ENCODE data around the gene CAMKK2. TPM values are rescaled to one million over a fixed set of nuclear protein-coding genes. Genes with fewer than 3 reads are reported as not detected.
"Not testable (repeated sequence)": the region's sequence is repeated elsewhere in the genome, so short reads cannot be mapped to it uniquely, and the experiment has no call there.

The CAMKK2 gene
- total RNA-seq, 2 experiments from 2014 or later = 21.1 to 27.6 TPM

GRCh38 chr12:121261398-121261797 lies 35.1 kb downstream of the CAMKK2 start:
- H3K4me1 ChIP-seq (ENCODE audit: insufficient read depth, low read length, poor library complexity, severe bottlenecking) = no peaks in the 10 kb centered on the region
- TF ChIP-seq EZH2phosphoT487 (IDR thresholded peaks at IDR 0.05; ENCODE audit: borderline replicate concordance, low read depth, low read length) (no peak), CTCF (conservative IDR thresholded peaks at IDR 0.05; ENCODE audit: low read length) (no peak)
- H3K4me3 ChIP-seq (ENCODE audit: low read depth, low read length, poor library complexity, severe bottlenecking) = no peak overlapping the region
- peaks cover 51% of the 10 kb centered on the region for H3K36me3 ChIP-seq (ENCODE audit: insufficient read depth, low read length)
- DNase-seq (ENCODE audit: low spot score) = no peak
- no TSS peak for BruUV-seq (replicated peaks)
- H3K9me2 ChIP-seq (ENCODE audit: insufficient read depth, low read length) = no peaks in the 10 kb centered on the region
- POLR2A ChIA-PET = no interaction called here
- no peak overlapping the region for H3K4me2 ChIP-seq (ENCODE audit: low read length)
- CTCF ChIA-PET (ENCODE audit: unreplicated experiment) = no interaction called here
- H4K20me1 ChIP-seq (ENCODE audit: insufficient read depth, low read length) = no peaks in the 10 kb centered on the region
- H3K79me2 ChIP-seq (ENCODE audit: insufficient read depth, low read depth, low read length) = no peaks in the 10 kb centered on the region
- intact Hi-C loops (cut with micrococcal nuclease; ENCODE audit: unreplicated experiment) = no loop called here
- no peak overlapping the region for H2AFZ ChIP-seq (ENCODE audit: low read length)
- H3K27ac ChIP-seq (ENCODE audit: low read depth, low read length, poor library complexity, severe bottlenecking) = no peak overlapping the region
- no peaks in the 10 kb centered on the region for H3K9me3 ChIP-seq (ENCODE audit: low read length)

DNA sequence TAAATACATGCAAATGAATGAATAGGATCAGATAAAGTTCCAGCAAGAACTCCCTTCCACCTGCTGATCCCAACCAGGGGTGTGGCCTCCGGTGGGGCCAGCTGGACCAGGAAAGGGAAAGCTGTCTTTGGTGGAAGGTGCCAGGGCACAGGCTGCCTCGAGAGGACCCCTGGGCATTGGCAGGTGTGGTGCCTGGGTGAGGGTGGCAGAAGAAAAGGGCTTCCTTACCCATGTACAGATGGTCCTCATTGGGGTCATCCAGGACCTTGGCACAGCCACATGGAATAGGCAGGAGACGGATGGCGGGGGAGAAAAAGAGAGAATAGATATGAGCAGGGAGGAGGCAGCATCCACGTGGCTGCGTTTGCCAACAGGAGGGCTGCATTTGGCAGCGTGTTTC lies 36.4 kb downstream of the CAMKK2 start:
- H3K9me3 ChIP-seq (ENCODE audit: low read length) = no peaks in the 10 kb centered on the region
- no peaks in the 10 kb centered on the region for H3K79me2 ChIP-seq (ENCODE audit: insufficient read depth, low read depth, low read length)
- POLR2A ChIA-PET = no interaction called here
- no peak overlapping the region for H3K27ac ChIP-seq (ENCODE audit: low read depth, low read length, poor library complexity, severe bottlenecking)
- no peak for DNase-seq (ENCODE audit: low spot score)
- BruUV-seq (replicated peaks) = no TSS peak
- no peaks in the 10 kb centered on the region for H3K9me2 ChIP-seq (ENCODE audit: insufficient read depth, low read length)
- H3K36me3 ChIP-seq (ENCODE audit: insufficient read depth, low read length) = peaks cover 60% of the 10 kb centered on the region
- CTCF ChIA-PET (ENCODE audit: unreplicated experiment) = no interaction called here
- no peaks in the 10 kb centered on the region for H3K4me1 ChIP-seq (ENCODE audit: insufficient read depth, low read length, poor library complexity, severe bottlenecking)
- no peak overlapping the region for H3K4me2 ChIP-seq (ENCODE audit: low read length)
- intact Hi-C loops (cut with micrococcal nuclease; ENCODE audit: unreplicated experiment) = no loop called here
- H3K4me3 ChIP-seq (ENCODE audit: low read depth, low read length, poor library complexity, severe bottlenecking) = no peak overlapping the region
- no peak for TF ChIP-seq CTCF (conservative IDR thresholded peaks at IDR 0.05; ENCODE audit: low read length)
- no peak for TF ChIP-seq EZH2phosphoT487 (IDR thresholded peaks at IDR 0.05; ENCODE audit: borderline replicate concordance, low read depth, low read length)
- no peak overlapping the region for H2AFZ ChIP-seq (ENCODE audit: low read length)
- no peaks in the 10 kb centered on the region for H4K20me1 ChIP-seq (ENCODE audit: insufficient read depth, low read length)

DNA sequence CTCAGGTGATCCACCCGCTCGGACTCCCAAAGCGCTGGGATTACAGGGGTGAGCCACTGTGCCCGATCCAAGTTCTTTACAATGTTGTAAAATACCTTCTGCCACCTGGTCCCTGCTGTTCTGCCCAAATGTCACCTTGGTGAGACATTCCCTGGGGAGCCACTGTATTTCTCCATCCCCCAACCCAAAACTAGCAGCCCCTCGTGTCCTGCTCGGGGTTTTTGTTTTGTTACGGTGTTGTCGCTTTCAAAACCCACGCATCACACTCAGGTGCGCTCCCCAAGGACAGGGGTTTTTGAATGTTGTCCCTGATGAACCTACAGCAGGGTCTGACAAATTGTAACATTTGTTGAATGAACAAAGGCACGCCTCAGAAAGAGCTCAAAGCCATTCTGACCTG lies 37.4 kb downstream of the CAMKK2 start:
- no peaks in the 10 kb centered on the region for H3K9me2 ChIP-seq (ENCODE audit: insufficient read depth, low read length)
- no TSS peak for BruUV-seq (replicated peaks)
- DNase-seq (ENCODE audit: low spot score) = no peak
- H3K9me3 ChIP-seq (ENCODE audit: low read length) = no peaks in the 10 kb centered on the region
- no peaks in the 10 kb centered on the region for H3K79me2 ChIP-seq (ENCODE audit: insufficient read depth, low read depth, low read length)
- H3K4me2 ChIP-seq (ENCODE audit: low read length) = no peak overlapping the region
- no peak overlapping the region for H2AFZ ChIP-seq (ENCODE audit: low read length)
- no peaks in the 10 kb centered on the region for H3K4me1 ChIP-seq (ENCODE audit: insufficient read depth, low read length, poor library complexity, severe bottlenecking)
- intact Hi-C loops (cut with micrococcal nuclease; ENCODE audit: unreplicated experiment) = no loop called here
- ChIA-PET CTCF (ENCODE audit: unreplicated experiment) (no interaction called here), POLR2A (interaction anchor here (0.9 kb wide), 1 partner anchor 9 kb away, joined by 3 read pairs; no protein-coding TSS in a partner anchor)
- no peak overlapping the region for H3K27ac ChIP-seq (ENCODE audit: low read depth, low read length, poor library complexity, severe bottlenecking)
- H4K20me1 ChIP-seq (ENCODE audit: insufficient read depth, low read length) = no peaks in the 10 kb centered on the region
- H3K36me3 ChIP-seq (ENCODE audit: insufficient read depth, low read length) = peaks cover 64% of the 10 kb centered on the region
- no peak overlapping the region for H3K4me3 ChIP-seq (ENCODE audit: low read depth, low read length, poor library complexity, severe bottlenecking)
- TF ChIP-seq CTCF (conservative IDR thresholded peaks at IDR 0.05; ENCODE audit: low read length) (no peak), EZH2phosphoT487 (IDR thresholded peaks at IDR 0.05; ENCODE audit: borderline replicate concordance, low read depth, low read length) (no peak)

DNA sequence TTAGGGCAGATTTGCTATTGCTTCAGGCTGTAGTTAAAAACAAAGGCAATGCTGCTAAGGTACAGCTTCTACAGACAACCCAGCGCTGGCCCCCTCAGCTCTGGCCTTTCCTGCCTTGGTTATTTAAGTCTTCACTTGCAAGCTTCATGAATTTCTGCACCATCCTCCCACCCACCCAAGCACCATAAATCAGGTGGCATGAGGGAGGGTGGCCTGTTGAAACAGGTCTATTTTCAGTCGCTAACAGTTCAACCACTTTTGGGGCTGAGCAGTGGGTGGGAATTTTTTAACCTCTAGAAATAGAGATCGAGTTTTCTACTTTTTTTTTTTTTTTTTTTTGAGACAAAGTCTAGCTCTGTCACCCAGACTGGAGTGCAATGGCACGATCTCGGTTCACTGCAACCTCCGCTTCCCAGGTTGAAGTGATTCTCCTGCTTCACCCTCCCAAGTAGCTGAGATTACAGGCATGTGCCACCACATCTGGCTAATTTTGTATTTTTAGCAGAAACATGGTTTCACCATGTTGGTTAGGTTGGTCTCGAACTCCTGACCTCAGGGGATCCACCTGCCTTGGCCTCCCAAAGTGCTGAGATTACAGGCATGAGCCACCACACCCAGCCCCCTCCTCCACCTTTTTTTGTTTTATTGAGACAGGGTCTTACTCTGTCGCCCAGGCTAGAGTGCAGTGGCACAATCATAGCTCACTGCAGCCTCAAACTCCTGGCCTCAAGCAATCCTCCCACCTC lies 38.6 kb downstream of the CAMKK2 start:
- H3K27ac ChIP-seq (ENCODE audit: low read depth, low read length, poor library complexity, severe bottlenecking); H3K79me2 ChIP-seq (ENCODE audit: insufficient read depth, low read depth, low read length); H2AFZ ChIP-seq (ENCODE audit: low read length); H3K4me1 ChIP-seq (ENCODE audit: insufficient read depth, low read length, poor library complexity, severe bottlenecking); BruUV-seq (replicated peaks); H4K20me1 ChIP-seq (ENCODE audit: insufficient read depth, low read length); H3K4me2 ChIP-seq (ENCODE audit: low read length); H3K4me3 ChIP-seq (ENCODE audit: low read depth, low read length, poor library complexity, severe bottlenecking); H3K9me3 ChIP-seq (ENCODE audit: low read length); CTCF ChIA-PET (ENCODE audit: unreplicated experiment); intact Hi-C loops (cut with micrococcal nuclease; ENCODE audit: unreplicated experiment); DNase-seq (ENCODE audit: low spot score); H3K9me2 ChIP-seq (ENCODE audit: insufficient read depth, low read length): not testable (repeated sequence)
- H3K36me3 ChIP-seq (ENCODE audit: insufficient read depth, low read length) = peaks cover 71% of the 10 kb centered on the region
- POLR2A ChIA-PET = interaction anchor here (0.7 kb wide), 1 partner anchor 19 kb away, joined by 6 read pairs; no protein-coding TSS in a partner anchor
